Esophagus muscularis mucosa (tissue), 3 donors: ENCODE results near the gene GALNT11.

ENCODE experiments used
- POLR2A ChIP-seq: fragments of 450-650 bp; IDR thresholded peaks from one replicate; pipeline ENCODE4 v1.6.1; 2017; ENCODE audit warnings: antibody characterized with exemption, moderate library complexity, mild to moderate bottlenecking, low read depth
- POLR2AphosphoS5 ChIP-seq, 2 donors: sonication (generic); formaldehyde crosslinking; IDR thresholded peaks; one replicate each; pipeline ENCODE4 v1.6.1; 2017; ENCODE audit warnings: antibody characterized with exemption in 2 of 2
- TF ChIP-seq, protein P1 (sequence below), 3 experiments: fragments of 200-600 bp in 2 of 3; fragments of 450-650 bp in 1 of 3; sonication (generic) in 2 of 3; IDR thresholded peaks; one replicate each; pipeline ENCODE4 v1.5.1; 2017 to 2019; ENCODE audit warnings: antibody characterized with exemption in 3 of 3, mild to moderate bottlenecking in 2 of 3, moderate library complexity in 1 of 3

- TF ChIP-seq, protein P1, sequence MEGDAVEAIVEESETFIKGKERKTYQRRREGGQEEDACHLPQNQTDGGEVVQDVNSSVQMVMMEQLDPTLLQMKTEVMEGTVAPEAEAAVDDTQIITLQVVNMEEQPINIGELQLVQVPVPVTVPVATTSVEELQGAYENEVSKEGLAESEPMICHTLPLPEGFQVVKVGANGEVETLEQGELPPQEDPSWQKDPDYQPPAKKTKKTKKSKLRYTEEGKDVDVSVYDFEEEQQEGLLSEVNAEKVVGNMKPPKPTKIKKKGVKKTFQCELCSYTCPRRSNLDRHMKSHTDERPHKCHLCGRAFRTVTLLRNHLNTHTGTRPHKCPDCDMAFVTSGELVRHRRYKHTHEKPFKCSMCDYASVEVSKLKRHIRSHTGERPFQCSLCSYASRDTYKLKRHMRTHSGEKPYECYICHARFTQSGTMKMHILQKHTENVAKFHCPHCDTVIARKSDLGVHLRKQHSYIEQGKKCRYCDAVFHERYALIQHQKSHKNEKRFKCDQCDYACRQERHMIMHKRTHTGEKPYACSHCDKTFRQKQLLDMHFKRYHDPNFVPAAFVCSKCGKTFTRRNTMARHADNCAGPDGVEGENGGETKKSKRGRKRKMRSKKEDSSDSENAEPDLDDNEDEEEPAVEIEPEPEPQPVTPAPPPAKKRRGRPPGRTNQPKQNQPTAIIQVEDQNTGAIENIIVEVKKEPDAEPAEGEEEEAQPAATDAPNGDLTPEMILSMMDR (IDR thresholded peaks at IDR 0.05), result no peak
- TF ChIP-seq POLR2AphosphoS5 (IDR thresholded peaks at IDR 0.05), result no peak
- TF ChIP-seq POLR2A, result no peak
Observed at GRCh38 chr7:152112829-152113228, 87.4 kb downstream of the GALNT11 start.
